ENCODE results near the gene APBB2. TPM values are rescaled to one million over a fixed set of nuclear protein-coding genes. Genes with fewer than 3 reads are reported as not detected.

Gene APBB2
- total and polyA plus RNA-seq, 2 of the 4 experiments (the other 2 are of a cell fraction) = 47.9 to 75.5 TPM

- Histone ChIP-seq H3K9ac (ENCODE audit: low read depth, low read length) (no peak overlapping the region), H2AK5ac (ENCODE audit: low read depth, low read length) (no peak overlapping the region), H3K9me1 (ENCODE audit: insufficient read depth, low read length) (peaks cover 13% of the 10 kb centered on the region), H2AK9ac (replicated peaks; ENCODE audit: low read depth, low read length, poor library complexity) (peak overlapping the region; percentile 5), H3K14ac (replicated peaks; ENCODE audit: low read depth, low read length) (no peak overlapping the region), H2BK5ac (ENCODE audit: low read depth, low read length, poor library complexity, severe bottlenecking) (no peak overlapping the region), H4K91ac (ENCODE audit: insufficient read depth, low read depth, low read length) (no peak overlapping the region), H4K8ac (ENCODE audit: low read depth in 2 of 2, low read length in 2 of 2) (no peak overlapping the region), H3K4me3 (ENCODE audit: insufficient read depth, low read depth, low read length) (no peak overlapping the region), H2BK20ac (ENCODE audit: low read depth, low read length) (no peak overlapping the region), H2BK15ac (ENCODE audit: low read depth, low read length) (no peak overlapping the region), H3K4me2 (ENCODE audit: low read depth, low read length) (no peak overlapping the region), H4K20me1 (ENCODE audit: insufficient read depth, low read length) (no peaks in the 10 kb centered on the region), H3K4ac (ENCODE audit: low read depth, low read length) (no peak overlapping the region), H3K23ac (ENCODE audit: low read depth, low read length) (no peak overlapping the region), H3K27ac (ENCODE audit: insufficient read depth, low read length) (no peak overlapping the region), H3K4me1 (ENCODE audit: control insufficient read depth, insufficient read depth, low read length) (peaks cover 5% of the 10 kb centered on the region), H4K5ac (ENCODE audit: low read depth, low read length) (no peak overlapping the region), H3K36me3 (ENCODE audit: control insufficient read depth, insufficient read depth, low read length) (peaks cover 13% of the 10 kb centered on the region; the same call in 1 of the 2 replicates), H3K9me3 (ENCODE audit: control insufficient read depth, insufficient read depth, low read length) (no peaks in the 10 kb centered on the region), H3K27me3 (ENCODE audit: control insufficient read depth, insufficient read depth, low read length) (no peaks in the 10 kb centered on the region), H2BK120ac (ENCODE audit: low read depth, low read length) (no peak overlapping the region), H3K79me1 (ENCODE audit: low read depth in 1 of 2, low read length in 2 of 2) (no peaks in the 10 kb centered on the region; a peak in 1 of 4 replicates), H3K56ac (ENCODE audit: extremely low read depth, insufficient read depth, low read length) (no peak overlapping the region), H3K18ac (ENCODE audit: low read depth, low read length) (no peak overlapping the region), H2AFZ (replicated peaks; ENCODE audit: low read length, poor library complexity) (no peak overlapping the region)
- WGBS, 2 experiments (ENCODE audit: extremely low coverage in 2 of 2, insufficient read length in 1 of 2) = 100% methylated on average over 3 of the region's 5 CpGs; no CpG with 5 or more reads in 1 of the 2 experiments
- dilution Hi-C loops (cut with HindIII; ENCODE audit: low sequenced_read_pairs, unreplicated experiment) (no loop called here), in situ Hi-C loops (cut with MboI; ENCODE audit: low sequenced_read_pairs) (no loop called here), intact Hi-C loops (cut with micrococcal nuclease) (no loop called here)
- ChIA-PET POLR2A (ENCODE audit: unreplicated experiment) (no interaction called here), CTCF (no interaction called here)
- BruUV-seq (replicated peaks) = no TSS peak
- ATAC-seq (ENCODE audit: low read depth) (no peak), DNase-seq (no peak)
- TF ChIP-seq CHD1 (IDR thresholded peaks at IDR 0.05; ENCODE audit: low read depth, low read length) = no peak
- no peak for TF ChIP-seq SMC3 (IDR thresholded peaks at IDR 0.05; ENCODE audit: low read depth, low read length)
- TF ChIP-seq FOS (IDR thresholded peaks at IDR 0.05; ENCODE audit: low read depth, low read length) = no peak
- no peak for TF ChIP-seq RCOR1 (IDR thresholded peaks at IDR 0.05; ENCODE audit: insufficient replicate concordance, low read length)
- no peak for TF ChIP-seq USF2 (IDR thresholded peaks at IDR 0.05; ENCODE audit: low read depth, low read length)
Measured at GRCh38 chr4:40888933-40889332, 325.4 kb downstream of the APBB2 start.

Measured in IMR-90 (cell line).